Hepatocyte (in vitro differentiated cells): ENCODE results near the gene BTD. TPM values are rescaled to one million over a fixed set of nuclear protein-coding genes. Genes with fewer than 3 reads are reported as not detected.

Experiments used
- DNase-seq: peaks from one replicate; pipeline ENCODE4 v3.0.0-alpha.2; 2016; ENCODE audit warnings: low spot score
- H2AFZ ChIP-seq: fragments of 200-600 bp; sonication (generic); 2 replicates; pipeline ENCODE4 v1.6.0; 2016; ENCODE audit warnings: antibody characterized with exemption, mild to moderate bottlenecking
- H3K27ac ChIP-seq: fragments of 200-600 bp; sonication (generic); 2 replicates; pipeline ENCODE4 v1.5.1; 2016; ENCODE audit warnings: mild to moderate bottlenecking
- H3K27me3 ChIP-seq: fragments of 200-600 bp; sonication (generic); 2 replicates; pipeline ENCODE4 v1.6.1; 2016
- H3K36me3 ChIP-seq: fragments of 200-600 bp; sonication (generic); replicated peaks from 2 replicates; pipeline ENCODE4 v1.5.1; 2016; ENCODE audit warnings: low read depth; ENCODE audit not compliant: insufficient read depth
- H3K4me1 ChIP-seq: fragments of 200-600 bp; sonication (generic); 2 replicates; pipeline ENCODE4 v1.5.1; 2016; ENCODE audit warnings: mild to moderate bottlenecking, moderate library complexity; ENCODE audit not compliant: insufficient read depth
- H3K4me2 ChIP-seq: fragments of 200-600 bp; sonication (generic); 2 replicates; pipeline ENCODE4 v1.6.0; 2016
- H3K4me3 ChIP-seq: fragments of 200-600 bp; sonication (generic); 2 replicates; pipeline ENCODE4 v1.5.1; 2016; ENCODE audit warnings: mild to moderate bottlenecking
- H3K79me2 ChIP-seq: fragments of 200-600 bp; sonication (generic); 2 replicates; pipeline ENCODE4 v1.6.0; 2017; ENCODE audit warnings: mild to moderate bottlenecking
- H3K9me2 ChIP-seq: fragments of 200-600 bp; sonication (generic); replicated peaks from 2 replicates; pipeline ENCODE4 v1.6.0; 2017; ENCODE audit warnings: mild to moderate bottlenecking; ENCODE audit not compliant: insufficient read depth
- H3K9me3 ChIP-seq: fragments of 200-600 bp; sonication (generic); 2 replicates; pipeline ENCODE4 v1.5.1; 2016; ENCODE audit warnings: low read depth, mild to moderate bottlenecking
- H4K20me1 ChIP-seq: fragments of 200-600 bp; sonication (generic); 2 replicates; pipeline ENCODE4 v1.6.0; 2016; ENCODE audit warnings: mild to moderate bottlenecking; ENCODE audit not compliant: insufficient read depth, poor library complexity, severe bottlenecking
- CTCF ChIP-seq: fragments of 200-600 bp; sonication (generic); IDR thresholded peaks from 2 replicates; pipeline ENCODE4 v1.5.1; 2016; ENCODE audit warnings: antibody characterized with exemption, mild to moderate bottlenecking; ENCODE audit not compliant: poor library complexity
- EZH2 ChIP-seq: fragments of 200-600 bp; sonication (generic); IDR thresholded peaks from 2 replicates; pipeline ENCODE4 v1.6.1; 2016; ENCODE audit warnings: antibody characterized with exemption, mild to moderate bottlenecking, borderline replicate concordance
- EZH2phosphoT487 ChIP-seq: fragments of 200-600 bp; sonication (generic); IDR thresholded peaks from one replicate; pipeline ENCODE4 v1.6.1; 2018; ENCODE audit warnings: antibody characterized with exemption, mild to moderate bottlenecking, low read depth, moderate library complexity; ENCODE audit not compliant: unreplicated experiment, severe bottlenecking
- WGBS: methylation state at CpG from one replicate; pipeline ENCODE4 v1.1.6; 2016; ENCODE audit warnings: low lambda C conversion rate; ENCODE audit errors: missing lambda C conversion rate; 5-methylcytosine and 5-hydroxymethylcytosine counted together
- polyA plus RNA-seq: library from polyadenylated mRNA; unstranded; fragments of >200 nt; fragmentation: Nextera tagmentation; extraction: Ambion mirVana; gene quantifications from 2 replicates; pipeline ENCODE4 v1.2.1, GENCODE V29; 2016
- total RNA-seq: library from RNA; depleted of rRNA; stranded (reverse); fragments of >200 nt; gene quantifications from 2 replicates; pipeline ENCODE4 v1.2.3, GENCODE V29; 2014

Gene BTD
- total and polyA plus RNA-seq, 2 experiments from 2014 or later = 28.4 to 37.9 TPM

GRCh38 chr3:15665510-15666150 is 64.1 kb downstream of the BTD start:
- Histone ChIP-seq H3K36me3 (no peaks in the 10 kb centered on the region), H3K4me1 (no peaks in the 10 kb centered on the region), H2AFZ (no peak overlapping the region), H3K9me3 (no peaks in the 10 kb centered on the region), H3K9me2 (no peaks in the 10 kb centered on the region), H3K4me3 (no peak overlapping the region), H3K79me2 (no peaks in the 10 kb centered on the region), H3K4me2 (no peak overlapping the region), H3K27ac (no peak overlapping the region), H3K27me3 (no peaks in the 10 kb centered on the region), H4K20me1 (no peaks in the 10 kb centered on the region)
- no peak for DNase-seq
- 97% methylated on average over 5 of the region's 5 CpGs for WGBS
- no peak for TF ChIP-seq CTCF
- no peak for TF ChIP-seq EZH2phosphoT487
- TF ChIP-seq EZH2 = no peak

- Histone ChIP-seq H2AFZ (no peak overlapping the region), H4K20me1 (no peaks in the 10 kb centered on the region), H3K4me3 (no peak overlapping the region), H3K79me2 (no peaks in the 10 kb centered on the region), H3K27ac (no peak overlapping the region), H3K4me1 (no peaks in the 10 kb centered on the region), H3K27me3 (no peaks in the 10 kb centered on the region), H3K9me3 (no peaks in the 10 kb centered on the region), H3K4me2 (no peak overlapping the region), H3K9me2 (no peaks in the 10 kb centered on the region), H3K36me3 (no peaks in the 10 kb centered on the region)
- 95% methylated on average over 5 of the region's 5 CpGs for WGBS
- TF ChIP-seq EZH2phosphoT487 = no peak
- no peak for TF ChIP-seq EZH2
- TF ChIP-seq CTCF = no peak
- no peak for DNase-seq
These were observed 64.7 kb downstream of the BTD start for GRCh38 chr3:15666277-15666676.

- Histone ChIP-seq H3K9me2 (no peaks in the 10 kb centered on the region), H3K79me2 (no peaks in the 10 kb centered on the region), H3K4me1 (no peaks in the 10 kb centered on the region), H3K27ac (no peak overlapping the region), H4K20me1 (no peaks in the 10 kb centered on the region), H3K36me3 (no peaks in the 10 kb centered on the region), H3K27me3 (no peaks in the 10 kb centered on the region), H3K4me2 (no peak overlapping the region), H3K9me3 (no peaks in the 10 kb centered on the region), H2AFZ (no peak overlapping the region), H3K4me3 (no peak overlapping the region)
- DNase-seq = no peak
- WGBS = 97% methylated on average over 3 of the region's 3 CpGs
- TF ChIP-seq CTCF (no peak), EZH2 (no peak), EZH2phosphoT487 (no peak)
These were observed 65.9 kb downstream of the BTD start for GRCh38 chr3:15667484-15667883.
